Mucosa of descending colon (tissue), 3 donors: ENCODE results near the gene MYO16. TPM values are rescaled to one million over a fixed set of nuclear protein-coding genes. Genes with fewer than 3 reads are reported as not detected.
A peak's percentile ranks its signal among the peaks of the same experiment; 100 is the strongest.

Experiments
- ATAC-seq: fragments of 200-7000 bp; cut with Tn5 transposase; one replicate; pipeline ENCODE4 v1.9.1; 2020; ENCODE audit warnings: mild to moderate bottlenecking, moderate library complexity
- DNase-seq, 3 donors: peaks; one replicate each; pipeline ENCODE4 v3.0.0-alpha.2; 2020
- H3K36me3 ChIP-seq: fragments of 200-600 bp; one replicate; pipeline ENCODE4 v1.8.0; 2021; ENCODE audit warnings: low read depth, mild to moderate bottlenecking
- H3K4me1 ChIP-seq: fragments of 200-600 bp; one replicate; pipeline ENCODE4 v1.8.0; 2021; ENCODE audit warnings: low read depth, mild to moderate bottlenecking
- H3K4me3 ChIP-seq: fragments of 200-600 bp; one replicate; pipeline ENCODE4 v1.8.0; 2021; ENCODE audit warnings: mild to moderate bottlenecking
- H3K9me3 ChIP-seq: fragments of 200-600 bp; one replicate; pipeline ENCODE4 v1.8.0; 2021; ENCODE audit warnings: mild to moderate bottlenecking
- intact Hi-C, 2 donors: fragments of 100-400 bp; cut with DNase I in 1 of 2; cut with micrococcal nuclease in 1 of 2; formaldehyde crosslinking; loops; one replicate each; pipeline versions ENCODE4 v1.11.0 to v1.11.1; 2022; cut with DNase I, micrococcal nuclease
- total RNA-seq, 3 donors: library from RNA; stranded (reverse); fragmentation: NEBNext Ultra II Directional in 2 of 3; extraction: Animal tissue kit (Norgen Biotek cat#: 25700) in 2 of 3; gene quantifications; one replicate each; pipeline versions ENCODE4 v1.2.1 to v1.2.4, GENCODE V29; 2021 to 2023
- TF ChIP-seq, protein P1 (sequence below): fragments of 200-600 bp; IDR thresholded peaks from one replicate; pipeline ENCODE4 v1.8.0; 2022; ENCODE audit warnings: antibody characterized with exemption, mild to moderate bottlenecking
- donor health status: DM: no; HTN: no; CAD: no; lungs with moderate emphysema.
- donor health status: DM: no; HTN: no; CAD: no.
- donor health status: DM: no; HTN: yes; CAD: no.

Gene MYO16
- total RNA-seq, 3 donors from 2014 or later = 0.06 TPM; not detected in 2

- Histone ChIP-seq H3K4me1 (peaks cover 4% of the 10 kb centered on the region), H3K36me3 (no peaks in the 10 kb centered on the region), H3K4me3 (no peak overlapping the region), H3K9me3 (no peaks in the 10 kb centered on the region)
- DNase-seq (no peak), ATAC-seq (peak; percentile 43)
- intact Hi-C loops = no loop called here
- TF ChIP-seq, protein P1, sequence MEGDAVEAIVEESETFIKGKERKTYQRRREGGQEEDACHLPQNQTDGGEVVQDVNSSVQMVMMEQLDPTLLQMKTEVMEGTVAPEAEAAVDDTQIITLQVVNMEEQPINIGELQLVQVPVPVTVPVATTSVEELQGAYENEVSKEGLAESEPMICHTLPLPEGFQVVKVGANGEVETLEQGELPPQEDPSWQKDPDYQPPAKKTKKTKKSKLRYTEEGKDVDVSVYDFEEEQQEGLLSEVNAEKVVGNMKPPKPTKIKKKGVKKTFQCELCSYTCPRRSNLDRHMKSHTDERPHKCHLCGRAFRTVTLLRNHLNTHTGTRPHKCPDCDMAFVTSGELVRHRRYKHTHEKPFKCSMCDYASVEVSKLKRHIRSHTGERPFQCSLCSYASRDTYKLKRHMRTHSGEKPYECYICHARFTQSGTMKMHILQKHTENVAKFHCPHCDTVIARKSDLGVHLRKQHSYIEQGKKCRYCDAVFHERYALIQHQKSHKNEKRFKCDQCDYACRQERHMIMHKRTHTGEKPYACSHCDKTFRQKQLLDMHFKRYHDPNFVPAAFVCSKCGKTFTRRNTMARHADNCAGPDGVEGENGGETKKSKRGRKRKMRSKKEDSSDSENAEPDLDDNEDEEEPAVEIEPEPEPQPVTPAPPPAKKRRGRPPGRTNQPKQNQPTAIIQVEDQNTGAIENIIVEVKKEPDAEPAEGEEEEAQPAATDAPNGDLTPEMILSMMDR = no peak
Observed at GRCh38 chr13:108859197-108860012, 230.0 kb downstream of the MYO16 start.

DNA sequence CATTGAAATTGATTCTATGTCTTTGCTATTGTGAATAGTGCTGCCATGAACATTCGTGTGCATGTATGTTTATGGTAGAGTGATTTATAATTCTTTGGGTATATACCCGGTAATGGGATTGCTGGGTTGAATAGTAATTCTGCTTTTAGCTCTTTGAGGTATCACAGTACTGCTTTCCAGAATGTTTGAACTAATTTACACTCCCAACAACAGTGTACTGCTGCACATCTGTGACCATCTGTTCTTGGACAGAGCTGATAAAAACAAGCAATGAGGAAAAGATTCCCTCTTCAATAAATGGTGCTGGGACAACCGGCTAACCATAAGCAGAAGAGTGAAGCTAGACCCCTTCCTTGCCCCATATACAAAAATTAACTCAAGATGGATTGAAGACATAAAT, 231.0 kb downstream of the MYO16 start:
- Histone ChIP-seq H3K4me3 (no peak overlapping the region), H3K36me3 (no peaks in the 10 kb centered on the region), H3K4me1 (peaks cover 4% of the 10 kb centered on the region), H3K9me3 (no peaks in the 10 kb centered on the region)
- no peak for DNase-seq
- TF ChIP-seq, protein P1 = no peak
- no peak for ATAC-seq
- intact Hi-C loops = no loop called here

- TF ChIP-seq, protein P1 = no peak
- no peaks in the 10 kb centered on the region for H3K4me1 ChIP-seq
- intact Hi-C loops = no loop called here
- ATAC-seq = no peak
- no peaks in the 10 kb centered on the region for H3K9me3 ChIP-seq
- H3K4me3 ChIP-seq = no peak overlapping the region
- DNase-seq = no peak
- no peaks in the 10 kb centered on the region for H3K36me3 ChIP-seq
Observed at GRCh38 chr13:108877300-108877699, 247.9 kb downstream of the MYO16 start.

DNA sequence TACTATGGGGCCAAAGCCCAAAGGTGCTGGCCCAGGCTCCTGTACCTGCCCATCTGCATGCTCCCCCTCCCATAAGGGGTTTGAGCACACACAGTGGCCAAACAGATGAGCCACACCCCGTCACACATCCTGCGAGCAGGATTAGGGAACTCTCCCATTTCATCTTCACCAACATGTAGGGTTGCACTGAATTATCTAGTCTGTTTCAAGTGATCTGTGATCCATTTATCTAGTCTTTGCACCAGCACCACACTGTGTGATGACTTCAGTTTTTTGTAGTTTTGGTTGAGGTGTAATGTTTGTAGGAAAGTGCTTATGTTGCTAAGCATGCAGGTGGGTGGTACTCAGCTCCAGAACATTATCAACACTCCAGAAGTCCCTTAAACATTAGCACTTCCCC, 249.3 kb downstream of the MYO16 start:
- TF ChIP-seq, protein P1 = no peak
- no peak for ATAC-seq
- Histone ChIP-seq H3K9me3 (no peaks in the 10 kb centered on the region), H3K36me3 (no peaks in the 10 kb centered on the region), H3K4me3 (no peak overlapping the region), H3K4me1 (no peaks in the 10 kb centered on the region)
- no peak for DNase-seq
- intact Hi-C loops = no loop called here

DNA sequence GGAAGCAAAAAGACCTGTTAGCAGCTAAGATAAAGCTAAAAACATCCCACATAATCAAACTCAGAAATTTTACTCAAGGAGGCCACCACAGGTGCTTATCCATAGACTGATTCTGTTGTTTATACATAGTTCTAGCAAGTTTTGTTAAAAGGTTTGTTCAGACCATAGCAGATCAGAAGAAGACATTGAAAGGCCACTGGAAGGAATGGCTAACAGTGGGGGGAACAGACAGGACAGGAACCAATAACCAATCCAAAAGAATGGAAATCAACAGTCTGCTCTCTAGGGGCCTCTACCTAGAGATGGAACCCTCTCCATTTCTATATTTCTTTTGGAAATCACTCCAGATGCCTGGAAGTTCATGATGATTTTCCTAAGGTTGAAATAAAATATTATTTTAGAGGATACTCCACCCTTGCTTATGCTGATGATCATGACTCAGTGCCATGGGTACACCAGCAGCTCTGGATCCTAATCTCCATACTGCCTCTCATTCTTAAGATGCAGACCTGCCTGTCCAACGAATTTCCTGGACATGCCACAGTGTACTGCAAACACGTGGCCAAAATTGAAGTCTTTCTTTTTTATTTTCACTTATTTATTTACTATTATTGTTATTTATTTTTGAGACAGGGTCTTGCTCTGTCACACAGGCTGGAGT, 260.0 kb downstream of the MYO16 start:
- no peaks in the 10 kb centered on the region for H3K9me3 ChIP-seq
- no peaks in the 10 kb centered on the region for H3K36me3 ChIP-seq
- intact Hi-C loops = no loop called here
- H3K4me1 ChIP-seq = no peaks in the 10 kb centered on the region
- no peak overlapping the region for H3K4me3 ChIP-seq
- ATAC-seq (no peak), DNase-seq (no peak)
- TF ChIP-seq, protein P1 = no peak
